Measurements from ENCODE around the gene SCGB3A2.

Gene SCGB3A2

GRCh38 chr5:147880487-147880886 is 2.0 kb downstream of the SCGB3A2 start:
- Histone ChIP-seq H3K9me3 (ENCODE audit: control insufficient read depth, low read length) (no peaks in the 10 kb centered on the region), H3K4me1 (ENCODE audit: control insufficient read depth, insufficient read depth, low read length, poor library complexity, severe bottlenecking) (peaks cover 6% of the 10 kb centered on the region)
- WGBS, 2 experiments (ENCODE audit: insufficient coverage in 2 of 2) = 92 to 93% methylated on average over 1 to 2 of the region's 2 CpGs

GRCh38 chr5:147882586-147883313 is 4.2 kb downstream of the SCGB3A2 start:
- Histone ChIP-seq H3K9me3 (ENCODE audit: control insufficient read depth, low read length) (no peaks in the 10 kb centered on the region), H3K4me1 (ENCODE audit: control insufficient read depth, insufficient read depth, low read length, poor library complexity, severe bottlenecking) (peaks cover 6% of the 10 kb centered on the region), H3K27ac (ENCODE audit: low read depth, low read length, severe bottlenecking) (peak overlapping the region; percentile 87), H3K36me3 (ENCODE audit: control insufficient read depth, insufficient read depth, low read length) (no peaks in the 10 kb centered on the region), H3K4me3 (ENCODE audit: extremely low read depth, insufficient read depth, low read length, poor library complexity, severe bottlenecking) (no peak overlapping the region)
- WGBS, 2 experiments (ENCODE audit: insufficient coverage in 2 of 2) = 78% methylated on average over 5 to 6 of the region's 6 CpGs

More at GRCh38 chr5:147880487-147880886, 2.0 kb downstream of the SCGB3A2 start:
- Histone ChIP-seq H3K4me3 (ENCODE audit: extremely low read depth, insufficient read depth, low read length, poor library complexity, severe bottlenecking) (no peak overlapping the region), H3K36me3 (ENCODE audit: control insufficient read depth, insufficient read depth, low read length) (no peaks in the 10 kb centered on the region), H3K27ac (ENCODE audit: low read depth, low read length, severe bottlenecking) (no peak overlapping the region)

GRCh38 chr5:147887026-147887627 is 8.6 kb downstream of the SCGB3A2 start:
- no peak overlapping the region for H3K27ac ChIP-seq (ENCODE audit: low read depth, low read length, severe bottlenecking)
- peaks cover 6% of the 10 kb centered on the region for H3K4me1 ChIP-seq (ENCODE audit: control insufficient read depth, insufficient read depth, low read length, poor library complexity, severe bottlenecking)
- no peaks in the 10 kb centered on the region for H3K9me3 ChIP-seq (ENCODE audit: control insufficient read depth, low read length)
- no peak overlapping the region for H3K4me3 ChIP-seq (ENCODE audit: extremely low read depth, insufficient read depth, low read length, poor library complexity, severe bottlenecking)
- no peaks in the 10 kb centered on the region for H3K36me3 ChIP-seq (ENCODE audit: control insufficient read depth, insufficient read depth, low read length)
- WGBS, 2 experiments (ENCODE audit: insufficient coverage in 2 of 2) = no CpG with 5 or more reads among the region's 3 CpGs

- Histone ChIP-seq H3K4me1 (ENCODE audit: control insufficient read depth, insufficient read depth, low read length, poor library complexity, severe bottlenecking) (peaks cover 3% of the 10 kb centered on the region), H3K9me3 (ENCODE audit: control insufficient read depth, low read length) (no peaks in the 10 kb centered on the region), H3K27ac (ENCODE audit: low read depth, low read length, severe bottlenecking) (no peak overlapping the region), H3K4me3 (ENCODE audit: extremely low read depth, insufficient read depth, low read length, poor library complexity, severe bottlenecking) (no peak overlapping the region), H3K36me3 (ENCODE audit: control insufficient read depth, insufficient read depth, low read length) (no peaks in the 10 kb centered on the region)
- 91% methylated on average over 2 of the region's 2 CpGs for WGBS, 2 experiments (ENCODE audit: insufficient coverage in 2 of 2)
These were observed 9.4 kb downstream of the SCGB3A2 start for GRCh38 chr5:147887930-147888329.

- H3K36me3 ChIP-seq (ENCODE audit: control insufficient read depth, insufficient read depth, low read length) = no peaks in the 10 kb centered on the region
- no peaks in the 10 kb centered on the region for H3K9me3 ChIP-seq (ENCODE audit: control insufficient read depth, low read length)
- H3K4me1 ChIP-seq (ENCODE audit: control insufficient read depth, insufficient read depth, low read length, poor library complexity, severe bottlenecking) = no peaks in the 10 kb centered on the region
- no peak overlapping the region for H3K27ac ChIP-seq (ENCODE audit: low read depth, low read length, severe bottlenecking)
- no peak overlapping the region for H3K4me3 ChIP-seq (ENCODE audit: extremely low read depth, insufficient read depth, low read length, poor library complexity, severe bottlenecking)
- WGBS, 2 experiments (ENCODE audit: insufficient coverage in 2 of 2) = 63 to 90% methylated on average over 1 of the region's 3 CpGs
These were observed 14.3 kb downstream of the SCGB3A2 start for GRCh38 chr5:147892696-147893296.

- H3K9me3 ChIP-seq (ENCODE audit: control insufficient read depth, low read length) = no peaks in the 10 kb centered on the region
- no peak overlapping the region for H3K4me3 ChIP-seq (ENCODE audit: extremely low read depth, insufficient read depth, low read length, poor library complexity, severe bottlenecking)
- no peaks in the 10 kb centered on the region for H3K4me1 ChIP-seq (ENCODE audit: control insufficient read depth, insufficient read depth, low read length, poor library complexity, severe bottlenecking)
- H3K36me3 ChIP-seq (ENCODE audit: control insufficient read depth, insufficient read depth, low read length) = no peaks in the 10 kb centered on the region
- no peak overlapping the region for H3K27ac ChIP-seq (ENCODE audit: low read depth, low read length, severe bottlenecking)
- WGBS, 2 experiments (ENCODE audit: insufficient coverage in 2 of 2) = 58% methylated on average over 2 of the region's 2 CpGs; no CpG with 5 or more reads in 1 of the 2 experiments
These were observed 15.3 kb downstream of the SCGB3A2 start for GRCh38 chr5:147893820-147894219.

GRCh38 chr5:147895864-147896263 is 17.4 kb downstream of the SCGB3A2 start:
- no peak overlapping the region for H3K27ac ChIP-seq (ENCODE audit: low read depth, low read length, severe bottlenecking)
- H3K36me3 ChIP-seq (ENCODE audit: control insufficient read depth, insufficient read depth, low read length) = no peaks in the 10 kb centered on the region
- no peak overlapping the region for H3K4me3 ChIP-seq (ENCODE audit: extremely low read depth, insufficient read depth, low read length, poor library complexity, severe bottlenecking)
- H3K9me3 ChIP-seq (ENCODE audit: control insufficient read depth, low read length) = no peaks in the 10 kb centered on the region
- no peaks in the 10 kb centered on the region for H3K4me1 ChIP-seq (ENCODE audit: control insufficient read depth, insufficient read depth, low read length, poor library complexity, severe bottlenecking)
- no CpG with 5 or more reads among the region's 1 CpG for WGBS, 2 experiments (ENCODE audit: insufficient coverage in 2 of 2)

GRCh38 chr5:147898875-147899401 is 20.4 kb downstream of the SCGB3A2 start:
- no peaks in the 10 kb centered on the region for H3K4me1 ChIP-seq (ENCODE audit: control insufficient read depth, insufficient read depth, low read length, poor library complexity, severe bottlenecking)
- WGBS, 2 experiments (ENCODE audit: insufficient coverage in 2 of 2) = no CpG with 5 or more reads among the region's 3 CpGs
- no peaks in the 10 kb centered on the region for H3K36me3 ChIP-seq (ENCODE audit: control insufficient read depth, insufficient read depth, low read length)
- no peak overlapping the region for H3K27ac ChIP-seq (ENCODE audit: low read depth, low read length, severe bottlenecking)
- H3K4me3 ChIP-seq (ENCODE audit: extremely low read depth, insufficient read depth, low read length, poor library complexity, severe bottlenecking) = no peak overlapping the region
- no peaks in the 10 kb centered on the region for H3K9me3 ChIP-seq (ENCODE audit: control insufficient read depth, low read length)

- Histone ChIP-seq H3K27ac (ENCODE audit: low read depth, low read length, severe bottlenecking) (peak overlapping the region; percentile 33), H3K36me3 (ENCODE audit: control insufficient read depth, insufficient read depth, low read length) (no peaks in the 10 kb centered on the region), H3K9me3 (ENCODE audit: control insufficient read depth, low read length) (no peaks in the 10 kb centered on the region), H3K4me3 (ENCODE audit: extremely low read depth, insufficient read depth, low read length, poor library complexity, severe bottlenecking) (no peak overlapping the region), H3K4me1 (ENCODE audit: control insufficient read depth, insufficient read depth, low read length, poor library complexity, severe bottlenecking) (peaks cover 4% of the 10 kb centered on the region)
- whole genome bisulfite sequencing, 2 experiments (ENCODE audit: insufficient coverage in 2 of 2) = 81 to 83% methylated on average over 9 to 11 of the region's 12 CpGs
These were observed 23.1 kb downstream of the SCGB3A2 start for GRCh38 chr5:147901599-147902039.

GRCh38 chr5:147902609-147903115 is 24.2 kb downstream of the SCGB3A2 start:
- peaks cover 4% of the 10 kb centered on the region for H3K4me1 ChIP-seq (ENCODE audit: control insufficient read depth, insufficient read depth, low read length, poor library complexity, severe bottlenecking)
- no peaks in the 10 kb centered on the region for H3K9me3 ChIP-seq (ENCODE audit: control insufficient read depth, low read length)
- no peak overlapping the region for H3K4me3 ChIP-seq (ENCODE audit: extremely low read depth, insufficient read depth, low read length, poor library complexity, severe bottlenecking)
- H3K27ac ChIP-seq (ENCODE audit: low read depth, low read length, severe bottlenecking) = no peak overlapping the region
- H3K36me3 ChIP-seq (ENCODE audit: control insufficient read depth, insufficient read depth, low read length) = no peaks in the 10 kb centered on the region
